ENCODE data around the gene PRKAR1A.
"Not testable (repeated sequence)": the region's sequence is repeated elsewhere in the genome, so short reads cannot be mapped to it uniquely, and the experiment has no call there.

The PRKAR1A gene

DNA sequence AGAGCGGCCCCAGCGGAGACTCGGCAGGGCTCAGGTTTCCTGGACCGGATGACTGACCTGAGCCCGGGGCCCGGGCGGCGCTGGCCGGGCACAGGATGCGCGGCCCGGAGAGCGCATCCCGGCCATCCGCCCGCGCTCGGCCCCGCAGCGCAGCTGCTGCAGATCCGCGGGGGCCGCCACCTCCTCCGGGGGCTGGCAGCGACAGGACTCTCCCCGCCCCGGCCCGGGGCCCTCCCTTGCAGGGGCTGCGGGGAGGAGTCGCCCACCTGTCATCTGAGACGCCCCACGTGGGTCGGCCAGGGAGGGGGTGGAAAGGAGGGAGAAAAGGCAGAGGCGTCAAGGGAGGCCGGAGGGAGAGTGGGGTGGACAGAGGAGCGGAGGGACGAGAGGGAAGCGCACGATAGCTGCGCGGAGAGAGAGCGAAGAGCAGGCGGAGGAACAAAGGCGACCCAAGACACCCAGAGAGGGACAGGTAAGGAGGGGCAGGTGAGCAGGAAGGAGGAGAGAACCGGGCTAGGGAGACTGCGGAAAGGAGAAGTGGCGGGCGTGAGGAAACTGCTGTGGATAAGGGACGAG, 471 bp upstream of the PRKAR1A start:
- peak; percentile 95 for DNase-seq

DNA sequence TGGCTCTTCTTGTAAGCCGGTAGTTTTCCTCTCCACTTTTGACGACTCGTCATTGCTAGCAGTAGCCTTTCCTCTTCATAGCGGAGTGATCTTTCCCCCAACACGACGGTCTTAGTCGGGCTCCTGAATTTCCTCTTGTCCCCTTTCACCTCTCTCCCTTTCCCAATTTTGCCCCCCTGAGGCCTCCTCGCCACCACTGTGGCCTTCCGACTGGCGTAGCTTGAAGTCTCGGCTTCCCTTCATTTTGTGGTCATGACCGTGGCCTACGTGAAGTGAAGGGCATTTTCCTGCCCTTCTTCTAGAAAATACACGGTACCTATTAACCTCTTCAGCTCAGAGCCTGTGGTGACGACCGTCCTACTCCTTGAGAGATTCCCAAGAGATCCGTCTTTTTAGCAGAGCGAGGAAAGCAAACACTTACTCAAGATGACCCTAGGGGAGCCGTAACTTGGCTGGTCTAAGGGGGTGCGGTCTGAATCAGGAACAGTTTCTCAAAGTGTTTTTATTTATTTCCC, 787 bp downstream of the PRKAR1A start:
- peak; percentile 73 for DNase-seq

DNA sequence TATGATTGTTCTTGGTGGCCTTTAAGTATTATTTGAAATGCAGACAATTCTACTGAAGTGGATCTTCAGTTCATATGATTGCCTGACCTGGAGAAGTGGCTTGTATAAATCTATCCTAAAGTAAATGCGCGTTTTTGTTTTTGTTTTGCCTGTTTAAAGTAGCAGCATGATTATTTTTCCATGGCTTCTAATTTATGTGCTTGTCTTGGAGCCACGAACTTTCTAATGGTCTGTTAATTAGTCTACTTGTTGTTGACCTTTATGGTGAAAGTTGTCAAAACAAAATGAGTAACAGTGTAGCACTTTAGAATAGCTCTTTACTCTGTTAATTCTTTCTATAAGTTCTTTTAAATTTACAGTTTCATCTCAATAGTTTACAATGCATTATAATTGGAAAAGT, 1.7 kb downstream of the PRKAR1A start:
- peak; percentile 36 for DNase-seq

DNA sequence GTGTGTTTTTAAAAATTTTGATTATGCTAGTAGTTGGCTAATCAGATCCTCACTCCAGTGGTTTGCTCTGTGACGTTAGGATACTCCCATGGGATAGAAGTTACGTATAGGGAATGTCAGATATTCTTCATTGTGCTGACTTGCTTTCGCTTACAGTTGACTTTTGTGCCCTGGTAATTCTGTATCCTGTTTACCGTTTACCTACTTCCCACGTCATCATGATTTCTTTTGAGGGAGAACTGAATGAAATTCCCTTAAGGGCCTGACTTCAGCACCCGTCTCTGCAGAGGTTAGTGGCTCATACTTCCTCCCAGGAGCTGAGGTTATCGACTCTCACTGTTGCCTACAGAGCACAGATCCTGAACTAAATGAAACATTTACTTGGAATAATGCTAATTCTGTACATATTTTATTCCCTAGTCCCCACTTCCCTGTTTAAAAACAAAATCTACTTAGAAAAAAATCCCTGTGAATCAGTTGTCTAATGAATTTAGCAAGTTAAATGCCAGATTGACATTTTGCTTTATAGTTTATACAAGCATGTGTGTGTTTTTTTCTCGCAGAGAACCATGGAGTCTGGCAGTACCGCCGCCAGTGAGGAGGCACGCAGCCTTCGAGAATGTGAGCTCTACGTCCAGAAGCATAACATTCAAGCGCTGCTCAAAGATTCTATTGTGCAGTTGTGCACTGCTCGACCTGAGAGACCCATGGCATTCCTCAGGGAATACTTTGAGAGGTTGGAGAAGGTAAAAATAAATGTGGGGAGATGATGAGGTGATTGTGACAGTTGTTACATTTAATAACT, 2.8 kb downstream of the PRKAR1A start:
- DNase-seq: no peak

DNA sequence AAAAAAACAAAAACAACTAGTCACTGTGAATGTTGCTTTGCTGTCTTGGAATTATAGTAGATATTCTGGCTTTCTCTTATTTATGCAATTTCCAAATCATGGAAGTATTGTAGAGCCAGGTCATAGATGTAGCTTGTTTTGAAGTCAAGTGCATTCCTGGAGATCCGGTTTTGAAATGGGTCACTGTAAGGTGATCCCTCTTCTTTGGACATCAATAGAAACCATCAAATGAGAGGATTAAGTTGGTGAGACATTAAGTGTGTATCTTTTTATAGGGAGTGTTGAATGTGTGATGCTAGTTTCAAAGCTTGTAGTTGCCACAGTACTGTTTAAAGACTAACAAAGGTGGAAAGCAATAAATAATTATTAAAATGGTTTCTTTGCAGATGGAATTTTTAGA, 4.5 kb downstream of the PRKAR1A start:
- no peak for DNase-seq

DNA sequence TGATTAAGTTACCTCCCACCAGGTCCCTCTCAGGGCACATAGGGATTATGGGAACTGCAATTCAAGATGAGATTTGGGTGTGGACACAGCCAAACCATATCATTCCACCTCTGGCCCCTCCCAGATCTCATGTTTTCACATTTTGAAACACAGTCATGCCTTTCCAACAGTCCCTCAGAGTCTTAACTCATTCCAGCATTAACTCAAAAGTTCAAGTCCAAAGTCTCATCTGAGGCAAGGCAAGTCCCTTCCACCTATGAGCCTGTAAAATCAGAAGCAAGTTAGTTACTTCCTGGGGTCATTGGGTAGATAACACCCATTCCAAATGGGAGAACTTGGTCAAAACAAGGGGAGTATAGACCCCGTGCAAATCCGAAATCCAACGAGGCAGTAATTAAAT, 5.4 kb downstream of the PRKAR1A start:
- DNase-seq: not testable (repeated sequence)

DNA sequence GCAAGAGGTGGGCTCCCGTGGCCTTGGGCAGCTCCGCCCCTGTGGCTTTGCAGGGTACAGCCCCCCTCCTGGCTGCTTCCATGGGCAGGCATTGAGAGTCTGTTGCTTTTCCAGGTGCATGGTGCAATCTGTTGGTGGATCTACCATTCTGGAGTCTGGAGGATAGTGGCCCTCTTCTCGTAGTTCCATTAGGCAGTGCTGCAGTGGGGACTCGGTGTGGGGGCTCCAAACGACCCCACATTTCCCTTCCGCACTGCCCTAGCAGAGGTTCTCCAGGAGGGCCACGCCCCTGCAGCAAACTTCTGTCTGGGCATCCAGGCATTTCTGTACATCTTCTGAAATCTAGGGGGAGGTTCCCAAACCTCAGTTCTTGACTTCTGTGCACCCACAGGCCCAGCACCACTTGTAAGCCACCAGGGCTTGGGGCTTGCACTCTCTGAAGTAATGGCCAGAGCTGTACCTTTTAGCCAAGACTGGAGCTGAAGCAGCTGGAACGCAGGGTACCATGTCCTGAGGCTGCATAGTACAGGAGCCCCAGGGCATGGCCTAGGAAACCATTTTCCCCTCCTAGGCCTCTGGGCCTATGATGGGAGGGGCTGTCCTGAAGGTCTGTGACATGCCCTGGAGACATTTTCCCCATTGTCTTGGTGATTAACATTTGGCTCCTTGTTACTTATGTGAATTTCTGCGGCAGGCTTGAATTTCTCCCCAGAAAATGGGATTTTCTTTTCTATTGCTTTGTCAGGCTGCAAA, 6.0 kb downstream of the PRKAR1A start:
- no peak for DNase-seq

DNA sequence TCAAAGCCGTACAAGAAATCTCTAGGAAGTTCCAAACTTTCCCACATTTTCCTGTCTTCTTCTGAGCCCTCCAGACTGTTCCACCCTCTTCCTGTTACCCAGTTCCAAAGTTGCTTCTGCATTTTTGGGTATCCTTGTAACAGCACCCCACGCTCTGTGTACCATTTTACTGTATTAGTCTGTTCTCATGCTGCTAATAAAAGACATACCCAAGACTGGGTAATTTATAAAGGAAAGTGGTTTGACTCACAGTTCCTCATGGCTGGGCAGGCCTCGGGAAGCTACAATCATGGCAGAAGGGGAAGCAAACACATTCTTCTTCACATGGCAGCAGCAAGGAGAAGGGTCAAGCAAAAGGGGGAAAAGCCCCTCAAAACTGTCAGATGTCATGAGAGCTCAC, 6.8 kb downstream of the PRKAR1A start:
- not testable (repeated sequence) for DNase-seq

DNA sequence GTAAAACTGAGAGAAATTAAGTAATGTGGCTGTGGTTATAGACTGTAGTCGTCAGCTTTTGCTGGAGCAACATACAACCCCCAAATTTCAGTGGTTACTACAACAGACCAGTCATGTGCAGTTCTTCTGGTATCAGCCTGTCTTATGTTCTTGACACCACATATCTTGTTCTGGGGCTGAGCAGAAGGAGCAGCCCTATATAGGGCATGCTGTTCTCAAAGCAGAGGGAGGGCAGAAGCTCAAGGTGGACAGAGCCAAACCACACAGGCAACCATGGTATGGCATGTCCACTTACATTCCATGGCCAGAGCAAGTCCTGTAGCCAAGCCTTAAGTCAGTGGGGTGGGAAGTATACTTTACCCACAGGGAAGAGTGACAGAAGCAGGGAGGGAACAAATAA, 7.7 kb downstream of the PRKAR1A start:
- no peak for DNase-seq

DNA sequence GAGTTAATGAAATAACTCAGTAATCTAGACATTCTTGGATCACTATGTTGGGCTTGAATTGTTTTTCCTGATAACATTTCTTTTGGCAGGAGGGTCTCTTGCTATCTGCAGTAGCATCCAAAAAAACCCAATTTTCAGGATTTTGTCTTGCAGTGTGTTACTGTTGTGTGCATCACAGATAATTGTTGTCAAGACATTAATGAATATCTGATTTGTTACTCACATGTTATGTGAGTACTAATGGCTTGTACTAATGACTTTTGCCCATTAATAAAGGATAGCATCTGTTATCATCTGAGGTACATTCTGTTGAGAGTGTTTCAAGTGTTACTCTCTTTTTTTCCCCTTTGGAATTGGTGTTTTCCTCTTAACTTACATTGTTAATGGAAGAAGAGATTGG, 10.0 kb downstream of the PRKAR1A start:
- no peak for DNase-seq

DNA sequence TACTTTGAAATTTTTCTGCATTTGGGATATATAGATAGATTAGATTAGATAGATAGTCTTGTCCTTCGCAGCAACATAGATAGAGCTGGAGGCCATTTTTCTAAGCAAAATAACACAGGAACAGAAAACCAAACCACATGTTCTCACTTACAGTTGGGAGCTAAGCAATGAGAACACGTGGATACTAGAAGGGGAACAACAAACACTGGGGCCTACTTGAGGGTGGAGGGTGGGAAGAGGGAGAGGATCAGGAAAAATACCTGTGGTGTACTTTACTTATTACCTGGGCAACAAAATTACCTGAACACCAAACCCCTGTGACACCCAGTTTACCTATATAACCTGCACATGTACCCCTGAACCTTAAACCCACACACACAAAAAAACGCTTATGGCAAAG, 14.3 kb downstream of the PRKAR1A start:
- DNase-seq: no peak

DNA sequence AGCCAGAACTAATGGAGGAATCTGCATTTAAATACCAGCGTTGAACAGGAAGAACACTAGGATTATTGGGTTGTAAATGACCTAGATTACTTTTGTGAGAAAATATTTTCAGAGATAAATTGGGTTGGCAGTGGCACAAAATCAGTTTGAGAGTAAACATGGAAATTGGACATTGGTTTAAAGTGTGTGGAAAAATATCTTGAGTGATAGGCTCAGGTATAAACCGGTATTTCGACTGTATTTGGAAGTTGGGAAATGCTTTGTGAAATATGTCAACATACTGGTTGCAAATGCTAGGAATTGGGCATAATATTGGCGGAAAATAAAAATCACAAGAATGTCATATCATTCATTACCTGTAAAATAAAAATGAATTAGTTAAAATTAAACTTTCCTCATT, 15.1 kb downstream of the PRKAR1A start:
- DNase-seq: no peak

DNA sequence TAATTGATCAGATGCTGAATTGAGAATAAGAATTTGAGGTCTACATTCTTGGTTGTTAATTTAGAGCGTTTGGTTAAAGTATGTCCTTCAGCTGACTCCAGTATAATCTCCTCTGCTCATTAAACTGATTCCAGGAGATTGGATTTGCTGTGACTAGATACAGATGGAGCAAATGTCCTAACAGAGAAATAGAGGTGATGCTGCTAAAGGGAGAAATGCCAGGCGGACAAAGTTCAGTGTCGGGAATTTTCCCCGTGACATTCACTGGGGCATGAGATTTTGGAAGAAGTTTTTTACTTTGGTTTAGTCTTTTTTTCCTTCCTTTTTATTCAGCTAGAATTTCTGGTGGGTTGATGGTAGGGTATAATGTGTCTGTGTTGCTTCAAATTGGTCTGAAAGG, 19.0 kb downstream of the PRKAR1A start:
- no peak for DNase-seq

DNA sequence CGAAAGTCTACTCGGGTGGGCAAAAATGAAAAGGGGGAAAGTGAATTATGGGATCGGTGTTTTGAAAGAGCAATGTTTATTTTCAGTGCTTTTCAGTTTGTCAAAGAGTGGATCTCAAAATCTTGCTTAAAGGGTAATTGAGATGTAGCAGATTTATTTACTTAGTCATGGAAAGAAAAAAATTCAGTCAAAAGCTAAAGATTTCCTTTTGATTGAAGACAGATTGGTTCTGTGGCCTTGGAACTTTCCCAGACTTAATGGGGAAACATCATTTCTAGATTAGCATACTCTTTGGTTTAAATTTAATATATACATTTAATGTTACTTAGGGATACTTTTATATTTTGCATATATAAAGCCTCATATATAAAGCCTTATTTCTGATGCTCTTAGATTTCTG, 20.6 kb downstream of the PRKAR1A start:
- DNase-seq: no peak

DNA sequence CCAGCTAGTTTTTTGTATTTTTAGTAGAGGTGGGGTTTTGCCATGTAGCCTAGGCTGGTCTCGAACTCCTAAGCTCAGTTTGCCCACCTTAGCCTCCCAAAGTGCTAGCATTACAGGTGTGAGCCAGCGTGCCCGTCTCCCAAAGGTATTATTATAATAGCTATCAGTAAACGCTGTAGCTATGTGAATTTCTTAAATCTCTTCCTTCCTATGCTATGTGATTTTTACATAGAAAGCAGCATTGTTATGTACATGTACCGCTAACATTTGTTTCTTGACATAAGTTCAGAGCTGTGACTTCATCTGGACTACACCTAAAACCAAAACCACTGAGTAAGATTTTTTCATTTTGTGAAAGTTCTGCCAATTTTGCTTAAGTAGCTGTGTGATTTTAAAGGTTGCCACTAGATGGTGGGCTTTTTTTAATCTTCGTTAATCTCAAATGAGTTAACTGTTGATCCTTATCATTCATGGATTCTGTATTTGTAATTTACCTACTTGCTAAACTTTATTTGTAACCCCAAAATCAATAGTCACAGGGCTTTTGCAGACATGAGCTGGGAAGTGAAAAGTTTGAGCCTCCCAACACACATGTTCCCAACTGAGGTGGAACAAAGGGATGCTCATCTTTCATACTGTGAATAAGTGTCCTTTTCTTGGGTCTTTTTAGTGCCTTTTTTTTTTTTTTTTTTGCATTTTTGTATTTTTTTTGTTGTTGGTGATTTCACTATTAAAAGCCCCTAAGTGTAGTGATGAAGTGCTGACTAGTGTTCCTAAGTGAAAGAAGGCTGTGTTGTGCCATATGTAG, 21.9 kb downstream of the PRKAR1A start:
- peak; percentile 18 for DNase-seq

DNA sequence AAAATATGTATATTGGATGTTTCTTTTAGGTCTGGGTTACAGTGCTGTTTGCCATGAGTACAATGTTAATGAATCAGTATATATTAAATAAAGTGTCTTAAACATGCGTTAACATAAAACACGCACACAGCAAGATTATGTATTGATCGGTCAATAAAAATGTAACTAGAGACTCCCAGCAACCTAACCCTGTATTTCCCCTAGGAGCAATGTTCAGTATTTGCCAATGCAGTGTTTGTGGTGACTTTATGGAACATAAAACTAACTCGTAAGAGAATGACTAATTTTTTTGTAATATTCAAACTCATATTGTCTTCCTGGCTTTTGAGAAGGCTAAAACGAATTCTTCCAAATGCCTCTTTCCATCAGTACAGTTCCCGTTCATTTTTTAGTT, 22.5 kb downstream of the PRKAR1A start:
- no peak for DNase-seq

DNA sequence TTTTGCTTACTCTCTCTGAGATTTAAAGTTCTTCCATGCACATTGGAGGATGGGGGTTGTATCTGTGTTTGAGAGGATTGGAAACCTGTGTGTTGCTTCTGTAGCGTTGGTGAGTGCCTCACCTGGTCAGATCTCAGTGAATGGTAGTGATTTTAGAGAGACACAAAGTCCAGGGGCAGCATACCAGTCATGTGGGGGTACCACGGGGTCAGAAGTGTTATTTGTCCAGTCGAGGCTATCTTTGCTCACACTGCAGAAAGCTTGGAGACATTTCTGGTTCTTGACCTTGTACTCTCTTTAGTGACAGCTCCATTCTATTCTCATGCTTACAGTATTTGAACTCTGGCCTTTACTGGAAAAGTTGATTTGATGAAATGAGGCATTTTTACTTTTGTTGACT, 23.7 kb downstream of the PRKAR1A start:
- DNase-seq: no peak

DNA sequence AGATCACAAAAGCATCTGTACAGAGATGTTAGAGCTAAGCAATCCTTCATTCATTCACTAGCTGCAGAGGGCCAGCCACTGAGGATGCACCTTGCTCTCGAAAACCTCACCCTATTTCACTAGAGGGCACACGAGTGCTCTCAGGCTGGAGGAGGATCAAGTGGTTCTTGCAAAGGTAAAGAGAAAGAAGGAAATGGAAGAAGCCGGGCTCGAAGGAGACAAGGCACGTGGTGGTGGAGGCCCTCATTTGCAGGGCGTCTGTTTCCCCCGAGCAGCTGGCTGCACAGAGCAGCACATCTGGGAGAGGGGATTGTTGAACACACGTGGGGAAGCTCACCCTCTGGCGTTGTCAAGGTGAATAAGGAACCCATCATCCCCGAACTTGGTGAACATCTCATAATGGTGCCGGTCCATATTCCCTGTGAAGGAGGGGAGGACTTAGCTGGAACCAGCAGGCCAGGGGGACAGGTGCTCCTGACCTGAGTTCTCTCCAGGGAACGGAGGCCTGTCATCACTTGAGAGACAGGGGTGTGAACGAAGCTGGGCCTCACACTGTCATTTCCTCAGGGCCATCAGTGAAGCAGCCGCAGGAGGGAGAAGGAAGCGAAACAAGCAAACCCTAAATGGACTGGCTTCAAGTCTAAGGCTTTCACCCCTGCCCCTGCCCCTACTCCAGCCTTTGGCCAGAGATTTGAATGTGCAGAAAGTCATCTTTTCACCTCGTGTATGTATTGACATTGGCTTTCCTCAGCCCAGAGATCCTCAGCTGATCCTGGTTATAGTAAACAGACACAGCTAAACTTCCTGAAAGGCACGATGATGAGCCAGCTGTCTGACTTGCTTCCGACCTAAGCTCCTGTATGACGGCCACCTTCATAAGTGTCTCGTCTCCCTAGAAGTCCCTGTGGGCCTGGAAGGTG, 27.6 kb downstream of the PRKAR1A start:
- DNase-seq: no peak

DNA sequence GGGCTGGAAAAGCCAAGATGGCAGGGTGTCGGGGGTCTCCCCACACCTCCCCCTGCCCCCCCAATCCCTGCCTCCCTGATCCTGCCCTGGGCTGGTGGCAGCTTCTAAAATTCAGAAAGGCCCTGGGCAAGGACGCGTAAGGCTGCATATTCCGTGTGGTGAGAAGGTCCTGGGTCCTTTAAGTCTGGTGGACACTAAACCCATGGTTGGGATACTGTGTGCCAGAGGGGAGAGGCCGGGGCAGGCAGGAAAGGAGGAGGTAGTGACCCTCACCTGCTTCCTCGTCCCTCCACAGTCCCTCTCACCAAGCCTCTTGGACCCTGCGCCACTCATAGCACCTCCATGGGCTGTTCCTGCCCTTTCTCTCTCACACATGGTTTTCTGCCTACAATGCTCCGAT, 28.8 kb downstream of the PRKAR1A start:
- no peak for DNase-seq

DNA sequence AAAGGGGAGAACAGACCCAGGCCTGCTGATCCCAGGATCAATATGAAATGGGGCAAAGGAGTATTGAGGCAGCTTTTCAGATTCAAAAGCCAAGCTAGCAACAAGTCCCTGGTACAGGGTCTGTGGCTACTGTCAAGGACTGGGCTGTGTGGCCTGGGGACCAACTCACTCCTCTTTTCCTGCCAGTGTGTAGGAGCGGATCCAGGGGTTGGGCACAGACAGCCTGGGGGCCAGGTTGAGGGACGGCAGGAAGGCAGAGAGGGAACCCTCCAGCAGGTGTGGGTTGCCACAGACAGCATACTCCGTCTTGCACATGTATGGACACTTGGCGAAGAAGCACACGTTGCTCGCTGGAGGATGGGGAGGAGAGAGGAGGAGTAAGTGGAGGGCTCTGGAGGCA, 29.6 kb downstream of the PRKAR1A start:
- DNase-seq: no peak

DNA sequence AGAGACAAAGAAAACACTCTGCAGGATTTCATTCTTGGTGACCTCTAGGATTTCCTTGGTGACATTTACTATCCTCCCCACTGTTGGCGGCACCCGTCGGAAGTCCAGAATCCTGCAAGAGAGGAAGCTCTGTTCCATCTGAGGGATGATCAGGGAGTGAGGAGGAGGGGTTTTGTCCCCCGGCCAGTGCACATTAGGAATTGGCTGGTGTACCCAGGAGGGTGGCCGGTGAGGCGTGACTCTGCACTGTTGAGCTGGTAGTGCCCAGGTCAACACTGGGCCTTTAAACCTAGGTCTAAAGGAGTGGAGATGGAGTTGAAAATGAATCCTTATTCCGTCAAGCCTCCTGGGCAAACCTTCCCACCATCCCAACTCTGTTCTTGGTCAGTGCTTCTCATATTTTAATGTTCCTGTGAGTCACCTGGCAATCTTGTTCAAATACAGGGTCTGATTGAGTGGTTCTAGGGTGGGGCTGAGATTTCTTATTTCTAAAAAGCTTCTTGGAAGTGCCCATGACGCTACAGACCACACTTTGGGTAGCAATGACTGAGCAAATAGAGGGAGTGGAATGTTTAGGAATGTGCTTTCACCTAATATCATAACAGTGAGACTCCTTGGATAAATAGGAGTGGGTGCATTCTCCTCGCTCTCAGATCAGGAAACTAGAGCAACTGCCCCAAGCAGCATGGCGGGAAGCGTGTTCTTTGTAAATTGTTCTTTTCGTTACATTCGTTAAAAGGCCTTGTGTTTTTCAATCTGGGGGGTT, 30.7 kb downstream of the PRKAR1A start:
- DNase-seq: no peak

Measured in NCI-H69 (cell line).